Fibroblast of the aortic adventitia (primary cell): ENCODE measurements around the gene LGALS12. TPM values are rescaled to one million over a fixed set of nuclear protein-coding genes. Genes with fewer than 3 reads are reported as not detected.

Source experiments
- DNase-seq: peaks from one replicate; pipeline ENCODE4 v3.0.0-alpha.2; 2010; ENCODE audit warnings: low read depth
- H3K4me3 ChIP-seq: 2 replicates; pipeline ENCODE4 v1.5.1; 2011; ENCODE audit warnings: low read depth, mild to moderate bottlenecking, control low read depth, low read length, moderate library complexity
- CTCF ChIP-seq: IDR thresholded peaks from 2 replicates; pipeline ENCODE4 v1.5.1; 2011; ENCODE audit warnings: mild to moderate bottlenecking, low read length, control low read depth, inconsistent platforms; ENCODE audit not compliant: insufficient read depth
- total RNA-seq: library from RNA; depleted of rRNA; stranded (reverse); fragments of >200 nt; gene quantifications from 2 replicates; pipeline ENCODE4 v1.2.3, GENCODE V29; 2012; ENCODE audit warnings: low replicate concordance

The LGALS12 gene
- 1.3 TPM in 1 of 2 replicates, not detected in the other for total RNA-seq

GRCh38 chr11:63505857-63506528 is at the start of gene LGALS12:
Gene LGALS12, plus strand, starts transcription at chr11:63506084. Its CDS starts 375 bp downstream, at chr11:63506459.
- TF ChIP-seq CTCF: no peak
- no peak within 1 kb of the TSS for H3K4me3 ChIP-seq
- peak; percentile 45 for DNase-seq

- TF ChIP-seq CTCF: no peak
Observed at GRCh38 chr11:63459586-63459985, 46.3 kb upstream of the LGALS12 start.

GRCh38 chr11:63462137-63462536 is 43.7 kb upstream of the LGALS12 start:
- no peak for TF ChIP-seq CTCF
- no peak for DNase-seq

More at GRCh38 chr11:63459586-63459985, 46.3 kb upstream of the LGALS12 start:
- no peak for DNase-seq
- no peak overlapping the region for H3K4me3 ChIP-seq

GRCh38 chr11:63470311-63470710 is 35.6 kb upstream of the LGALS12 start:
- no peak overlapping the region for H3K4me3 ChIP-seq
- no peak for TF ChIP-seq CTCF
- no peak for DNase-seq

More at GRCh38 chr11:63462137-63462536, 43.7 kb upstream of the LGALS12 start:
- H3K4me3 ChIP-seq: no peak overlapping the region

GRCh38 chr11:63472372-63472771 is 33.5 kb upstream of the LGALS12 start:
- DNase-seq: no peak
- no peak overlapping the region for H3K4me3 ChIP-seq
- TF ChIP-seq CTCF: no peak

- TF ChIP-seq CTCF: no peak
- DNase-seq: no peak
- no peak overlapping the region for H3K4me3 ChIP-seq
Observed at GRCh38 chr11:63476618-63477017, 29.3 kb upstream of the LGALS12 start.
